ENCODE measurements around the gene SESTD1. TPM values are rescaled to one million over a fixed set of nuclear protein-coding genes. Genes with fewer than 3 reads are reported as not detected.

SESTD1 gene
- total and polyA plus RNA-seq, 2 of the 13 experiments (the other 11 are each of a cell fraction or from before 2014, with no cell fraction given), result 74.4 to 101 TPM

- TF ChIP-seq ZUFSP (CRISPR knock-in tag; IDR thresholded peaks at IDR 0.05; ENCODE audit: borderline replicate concordance) (no peak), ZNF800 (CRISPR knock-in tag; IDR thresholded peaks at IDR 0.05) (0 out of 2 replicates have a peak, but pooled peaks have one; percentile 61), HNF1A (IDR thresholded peaks at IDR 0.05; ENCODE audit: low read depth) (peak; percentile 53; the same call in 1 of the 2 replicates), HNF1A (CRISPR knock-in tag; IDR thresholded peaks at IDR 0.05; ENCODE audit: borderline replicate concordance) (peak; percentile 53; the same call in 1 of the 2 replicates), FOSL1 (CRISPR knock-in tag; IDR thresholded peaks at IDR 0.05; ENCODE audit: borderline replicate concordance) (peak; percentile 59; the same call in 1 of the 2 replicates), ZBTB37 (CRISPR knock-in tag; IDR thresholded peaks at IDR 0.05) (no peak), ZNF407 (CRISPR knock-in tag; IDR thresholded peaks at IDR 0.05; ENCODE audit: not compliant biosample characterization) (no peak), ISL2 (CRISPR knock-in tag; IDR thresholded peaks at IDR 0.05) (peak; percentile 95), MEIS2 (CRISPR knock-in tag; IDR thresholded peaks at IDR 0.05) (no peak)
Observed at GRCh38 chr2:179272406-179273192, 8.0 kb upstream of the SESTD1 start (continued).

Data from HepG2 (cell line).